SK-N-SH (cell line): Measurements from ENCODE around the gene DOK7. TPM values are rescaled to one million over a fixed set of nuclear protein-coding genes. Genes with fewer than 3 reads are reported as not detected.

ENCODE experiments used
- CTCF ChIA-PET: fragments of 300-600, 350-600 bp; formaldehyde crosslinking; extraction: SDS; loops from one replicate; lab custom pipeline; 2021; lab: Yijun Ruan, JAX
- POLR2A ChIA-PET: fragments of 350-600 bp; sonication (Branson Sonifier 250); formaldehyde crosslinking; extraction: SDS; loops from one replicate; lab custom pipeline; 2020; ENCODE audit warnings: antibody characterized with exemption, inconsistent platforms; lab: Yijun Ruan, JAX
- DNase-seq: peaks from one replicate; pipeline ENCODE4 v3.0.0; 2012
- H2AFZ ChIP-seq: fragments of 200-600 bp; sonication (generic); 2 replicates; pipeline ENCODE4 v1.8.1; 2016; ENCODE audit warnings: antibody characterized with exemption, mild to moderate bottlenecking, low read depth
- H3F3A ChIP-seq: fragments of 200-600 bp; sonication (generic); replicated peaks from 2 replicates; pipeline ENCODE3; 2016; ENCODE audit warnings: antibody characterized with exemption, mild to moderate bottlenecking; ENCODE audit not compliant: insufficient read depth
- H3K27ac ChIP-seq, 2 experiments: fragments of 200-500 bp in 1 of 2; fragments of 200-600 bp in 1 of 2; sonication (Bioruptor generic) in 1 of 2; sonication (generic), shearing (Covaris generic) in 1 of 2; 2 replicates each; pipeline versions ENCODE4 v1.5.1 to v1.6.1; 2014 to 2016; ENCODE audit warnings: low read depth in 2 of 2, inconsistent platforms in 1 of 2, low read length in 1 of 2, mild to moderate bottlenecking in 1 of 2, mixed read lengths in 1 of 2
- H3K27me3 ChIP-seq: fragments of 200-600 bp; sonication (generic), shearing (Covaris generic); 2 replicates; pipeline ENCODE4 v1.6.1; 2016; ENCODE audit warnings: mixed run types; ENCODE audit not compliant: insufficient read depth
- H3K36me3 ChIP-seq, 2 experiments: fragments of 200-500 bp in 1 of 2; fragments of 200-600 bp in 1 of 2; sonication (Bioruptor generic) in 1 of 2; sonication (generic) in 1 of 2; replicated peaks in 1 of 2; 2 replicates each; pipeline versions ENCODE3 to v1.5.1; 2014 to 2016; ENCODE audit warnings: low read length in 1 of 2, mild to moderate bottlenecking in 1 of 2; ENCODE audit not compliant: insufficient read depth in 2 of 2, control insufficient read depth in 1 of 2
- H3K4me1 ChIP-seq, 2 experiments: fragments of 200-500 bp in 1 of 2; fragments of 200-600 bp in 1 of 2; sonication (Bioruptor generic) in 1 of 2; sonication (generic), shearing (Covaris generic) in 1 of 2; 2 replicates each; pipeline versions ENCODE4 v1.5.1 to v1.6.1; 2014 to 2016; ENCODE audit warnings: low read depth in 1 of 2, low read length in 1 of 2, mixed run types in 1 of 2; ENCODE audit not compliant: insufficient read depth in 2 of 2, control insufficient read depth in 1 of 2
- H3K4me2 ChIP-seq: fragments of 200-600 bp; sonication (generic), shearing (Covaris generic); 2 replicates; pipeline ENCODE4 v1.6.1; 2017; ENCODE audit warnings: mixed run types
- H3K4me3 ChIP-seq, 2 experiments: fragments of 200-500 bp in 1 of 2; fragments of 200-600 bp in 1 of 2; sonication (Bioruptor generic) in 1 of 2; sonication (generic), shearing (Covaris generic) in 1 of 2; 2 replicates each; pipeline versions ENCODE4 v1.5.1 to v1.8.1; 2014 to 2016; ENCODE audit warnings: low read depth in 2 of 2, inconsistent platforms in 1 of 2, low read length in 1 of 2, mild to moderate bottlenecking in 1 of 2, mixed read lengths in 1 of 2, moderate library complexity in 1 of 2
- H3K79me2 ChIP-seq: fragments of 200-600 bp; sonication (generic); 2 replicates; pipeline ENCODE4 v1.8.1; 2017; ENCODE audit warnings: mild to moderate bottlenecking; ENCODE audit not compliant: insufficient read depth
- H3K9ac ChIP-seq: fragments of 200-600 bp; sonication (generic); 2 replicates; pipeline ENCODE4 v1.6.1; 2017; ENCODE audit warnings: mixed run types
- H3K9me2 ChIP-seq: fragments of 200-600 bp; sonication (generic); 2 replicates; pipeline ENCODE4 v1.6.1; 2017; ENCODE audit warnings: mixed run types
- H3K9me3 ChIP-seq: fragments of 200-600 bp; sonication (generic); 2 replicates; pipeline ENCODE4 v1.6.1; 2017; ENCODE audit warnings: mixed run types, mild to moderate bottlenecking, moderate library complexity
- H4K20me1 ChIP-seq: fragments of 200-600 bp; sonication (generic); 2 replicates; pipeline ENCODE4 v1.6.1; 2017; ENCODE audit warnings: mild to moderate bottlenecking, mixed run types; ENCODE audit not compliant: insufficient read depth
- CHD2 ChIP-seq: fragments of 150-350 bp; IDR thresholded peaks from 2 replicates; pipeline ENCODE4 v1.6.1; 2018; ENCODE audit warnings: low read length; ENCODE audit not compliant: partially characterized antibody
- ELF1 ChIP-seq: IDR thresholded peaks from 2 replicates; pipeline ENCODE4 v1.4.0; 2012
- EZH2phosphoT487 ChIP-seq: fragments of 200-600 bp; sonication (generic); IDR thresholded peaks from 2 replicates; pipeline ENCODE4 v1.6.1; 2017; ENCODE audit warnings: low read depth, mixed run types, mild to moderate bottlenecking, antibody characterized with exemption, moderate library complexity, borderline replicate concordance
- FOXJ3 ChIP-seq: sonication (generic); formaldehyde crosslinking; IDR thresholded peaks from 2 replicates; pipeline ENCODE4 v1.5.1; 2020; ENCODE audit warnings: mild to moderate bottlenecking, missing genetic modification reagents
- GABPA ChIP-seq: IDR thresholded peaks from 2 replicates; pipeline ENCODE4 v1.4.0; 2012; ENCODE audit warnings: low read depth, mild to moderate bottlenecking
- GATA2 ChIP-seq: sonication (generic); formaldehyde crosslinking; IDR thresholded peaks from 2 replicates; pipeline ENCODE4 v1.5.0; 2020; ENCODE audit warnings: mild to moderate bottlenecking, missing genetic modification reagents
- JUND ChIP-seq: IDR thresholded peaks from 2 replicates; pipeline ENCODE4 v1.4.0; 2012
- MXI1 ChIP-seq: IDR thresholded peaks from 2 replicates; pipeline ENCODE4 v1.6.1; 2012; ENCODE audit warnings: mild to moderate bottlenecking, low read depth, low read length, improper control_type of control experiment
- NFIC ChIP-seq: IDR thresholded peaks from 2 replicates; pipeline ENCODE4 v1.4.0; 2012; ENCODE audit warnings: borderline replicate concordance
- POLR2AphosphoS5 ChIP-seq: IDR thresholded peaks from 2 replicates; pipeline ENCODE4 v1.6.1; 2012; ENCODE audit warnings: low read depth, low read length
- RAD21 ChIP-seq: IDR thresholded peaks from 2 replicates; pipeline ENCODE4 v1.6.1; 2012; ENCODE audit warnings: mild to moderate bottlenecking, low read length
- RCOR1 ChIP-seq: fragments of 150-350 bp; IDR thresholded peaks from 2 replicates; pipeline ENCODE4 v1.6.1; 2017; ENCODE audit warnings: antibody characterized with exemption, low read length
- RXRA ChIP-seq: IDR thresholded peaks from 2 replicates; pipeline ENCODE4 v1.4.0; 2012; ENCODE audit warnings: low read depth, mild to moderate bottlenecking, borderline replicate concordance
- SMC3 ChIP-seq: IDR thresholded peaks from 2 replicates; pipeline ENCODE4 v1.6.1; 2012; ENCODE audit warnings: low read depth, low read length, improper control_type of control experiment
- TCF12 ChIP-seq: IDR thresholded peaks from 2 replicates; pipeline ENCODE4 v1.4.0; 2012
- TEAD4 ChIP-seq: IDR thresholded peaks from 2 replicates; pipeline ENCODE4 v1.4.0; 2012; ENCODE audit warnings: mild to moderate bottlenecking, borderline replicate concordance; ENCODE audit not compliant: insufficient read depth
- YY1 ChIP-seq: IDR thresholded peaks from 2 replicates; pipeline ENCODE4 v1.4.0; 2012; ENCODE audit warnings: low read depth, mild to moderate bottlenecking
- WGBS: methylation state at CpG from one replicate; pipeline ENCODE4 v1.1.6; 2017; ENCODE audit warnings: low lambda C conversion rate; 5-methylcytosine and 5-hydroxymethylcytosine counted together
- polyA plus RNA-seq, 3 experiments: library from polyadenylated mRNA; depleted of rRNA; stranded (reverse); fragments of >200 nt; gene quantifications; 2 replicates each; pipeline ENCODE4 v1.2.3, GENCODE V29; 2012
- TF ChIP-seq, protein P1 (sequence below): IDR thresholded peaks from 2 replicates; pipeline ENCODE4 v1.4.0; 2012; ENCODE audit warnings: low read depth, borderline replicate concordance
- TF ChIP-seq, protein P2 (sequence below): fragments of 200-600 bp; sonication (generic); IDR thresholded peaks from 2 replicates; pipeline ENCODE4 v1.6.1; 2017; ENCODE audit warnings: antibody characterized with exemption, mild to moderate bottlenecking, moderate library complexity
- TF ChIP-seq, protein P3 (sequence below): fragments of 150-350 bp; IDR thresholded peaks from 2 replicates; pipeline ENCODE4 v1.6.1; 2017; ENCODE audit warnings: antibody characterized with exemption, low read length, low read depth, borderline replicate concordance

Gene DOK7
- polyA plus RNA-seq, 1 of the 3 experiments (the other 2 are of a cell fraction), result not detected

GRCh38 chr4:3518511-3518880, 55.4 kb downstream of the DOK7 start:
- H3K9ac ChIP-seq, result no peak overlapping the region
- DNase-seq, result no peak
- H3K9me2 ChIP-seq, result no peaks in the 10 kb centered on the region
- TF ChIP-seq JUND (no peak), ELF1 (no peak), RAD21 (no peak), TEAD4 (no peak), GABPA (no peak), YY1 (no peak), CHD2 (no peak), NFIC (no peak), SMC3 (no peak), GATA2 (no peak), FOXJ3 (no peak), MXI1 (no peak), EZH2phosphoT487 (no peak), RCOR1 (no peak), POLR2AphosphoS5 (no peak), RXRA (no peak), TCF12 (no peak)
- TF ChIP-seq, protein P1, sequence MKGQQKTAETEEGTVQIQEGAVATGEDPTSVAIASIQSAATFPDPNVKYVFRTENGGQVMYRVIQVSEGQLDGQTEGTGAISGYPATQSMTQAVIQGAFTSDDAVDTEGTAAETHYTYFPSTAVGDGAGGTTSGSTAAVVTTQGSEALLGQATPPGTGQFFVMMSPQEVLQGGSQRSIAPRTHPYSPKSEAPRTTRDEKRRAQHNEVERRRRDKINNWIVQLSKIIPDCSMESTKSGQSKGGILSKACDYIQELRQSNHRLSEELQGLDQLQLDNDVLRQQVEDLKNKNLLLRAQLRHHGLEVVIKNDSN, result no peak
- TF ChIP-seq, protein P2, sequence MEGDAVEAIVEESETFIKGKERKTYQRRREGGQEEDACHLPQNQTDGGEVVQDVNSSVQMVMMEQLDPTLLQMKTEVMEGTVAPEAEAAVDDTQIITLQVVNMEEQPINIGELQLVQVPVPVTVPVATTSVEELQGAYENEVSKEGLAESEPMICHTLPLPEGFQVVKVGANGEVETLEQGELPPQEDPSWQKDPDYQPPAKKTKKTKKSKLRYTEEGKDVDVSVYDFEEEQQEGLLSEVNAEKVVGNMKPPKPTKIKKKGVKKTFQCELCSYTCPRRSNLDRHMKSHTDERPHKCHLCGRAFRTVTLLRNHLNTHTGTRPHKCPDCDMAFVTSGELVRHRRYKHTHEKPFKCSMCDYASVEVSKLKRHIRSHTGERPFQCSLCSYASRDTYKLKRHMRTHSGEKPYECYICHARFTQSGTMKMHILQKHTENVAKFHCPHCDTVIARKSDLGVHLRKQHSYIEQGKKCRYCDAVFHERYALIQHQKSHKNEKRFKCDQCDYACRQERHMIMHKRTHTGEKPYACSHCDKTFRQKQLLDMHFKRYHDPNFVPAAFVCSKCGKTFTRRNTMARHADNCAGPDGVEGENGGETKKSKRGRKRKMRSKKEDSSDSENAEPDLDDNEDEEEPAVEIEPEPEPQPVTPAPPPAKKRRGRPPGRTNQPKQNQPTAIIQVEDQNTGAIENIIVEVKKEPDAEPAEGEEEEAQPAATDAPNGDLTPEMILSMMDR, result no peak
- TF ChIP-seq, protein P3, sequence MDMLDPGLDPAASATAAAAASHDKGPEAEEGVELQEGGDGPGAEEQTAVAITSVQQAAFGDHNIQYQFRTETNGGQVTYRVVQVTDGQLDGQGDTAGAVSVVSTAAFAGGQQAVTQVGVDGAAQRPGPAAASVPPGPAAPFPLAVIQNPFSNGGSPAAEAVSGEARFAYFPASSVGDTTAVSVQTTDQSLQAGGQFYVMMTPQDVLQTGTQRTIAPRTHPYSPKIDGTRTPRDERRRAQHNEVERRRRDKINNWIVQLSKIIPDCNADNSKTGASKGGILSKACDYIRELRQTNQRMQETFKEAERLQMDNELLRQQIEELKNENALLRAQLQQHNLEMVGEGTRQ, result no peak
- no peaks in the 10 kb centered on the region for H3K79me2 ChIP-seq
- H3K36me3 ChIP-seq, result peaks cover 0 to 91% of the 10 kb centered on the region in 2 experiments
- WGBS, result 91% methylated on average over 6 of the region's 11 CpGs
- H2AFZ ChIP-seq, result no peak overlapping the region
- no peaks in the 10 kb centered on the region for H3K9me3 ChIP-seq
- no peaks in the 10 kb centered on the region for H4K20me1 ChIP-seq
- H3K4me3 ChIP-seq, result no peak overlapping the region
- POLR2A ChIA-PET, result no interaction called here
- CTCF ChIA-PET, result interaction anchor here (0.7 to 1.0 kb wide), 2 partner anchors 8 to 38 kb away, joined by 3 to 5 read pairs; no protein-coding TSS in a partner anchor
- H3K4me2 ChIP-seq, result no peak overlapping the region
- no peak overlapping the region for H3K27ac ChIP-seq
- no peaks in the 10 kb centered on the region for H3F3A ChIP-seq
- no peaks in the 10 kb centered on the region for H3K4me1 ChIP-seq
- no peaks in the 10 kb centered on the region for H3K27me3 ChIP-seq
